Right cardiac atrium (tissue), 5 donors: ENCODE data around the gene HS3ST4. TPM values are rescaled to one million over a fixed set of nuclear protein-coding genes. Genes with fewer than 3 reads are reported as not detected.

ENCODE experiments used
- ATAC-seq, 2 donors: fragments of 200-7000 bp; cut with Tn5 transposase; one replicate each; pipeline versions ENCODE4 v1.8.0 to v1.9.1; 2020; ENCODE audit warnings: moderate library complexity in 2 of 2, mild to moderate bottlenecking in 1 of 2
- DNase-seq, 3 donors: peaks; one replicate each; pipeline ENCODE4 v3.0.0-alpha.2; 2020
- H3K27ac ChIP-seq: one replicate; pipeline ENCODE4 v1.5.1; 2013; ENCODE audit warnings: mild to moderate bottlenecking, low read length, control low read depth, moderate library complexity
- H3K27me3 ChIP-seq: one replicate; pipeline ENCODE4 v1.6.1; 2013; ENCODE audit not compliant: control insufficient read depth, insufficient read depth
- H3K4me1 ChIP-seq: one replicate; pipeline ENCODE4 v1.6.1; 2013; ENCODE audit warnings: low read length; ENCODE audit not compliant: control insufficient read depth, insufficient read depth
- H3K4me3 ChIP-seq: one replicate; pipeline ENCODE4 v1.5.1; 2013; ENCODE audit warnings: low read length, control low read depth
- H3K9me3 ChIP-seq: one replicate; pipeline ENCODE4 v1.6.1; 2013; ENCODE audit warnings: low read length; ENCODE audit not compliant: control insufficient read depth
- WGBS: extraction: QIAGEN DNeasy Blood & Tissue Kit; methylation state at CpG from one replicate; pipeline ENCODE4 v1.1.7; 2013; 5-methylcytosine and 5-hydroxymethylcytosine counted together
- intact Hi-C, 4 donors: fragments of 100-400 bp; cut with DNase I; formaldehyde crosslinking; loops; one replicate each; pipeline versions ENCODE4 v1.11.0 to v1.14.0; 2022 to 2023
- polyA plus RNA-seq: library from polyadenylated mRNA; stranded (reverse); fragments of 200-250 nt; gene quantifications from one replicate; pipeline ENCODE4 v1.2.3, GENCODE V29; 2013
- total RNA-seq, 4 donors: library from RNA; stranded (reverse); fragmentation: NEBNext Ultra II Directional; extraction: Animal tissue kit (Norgen Biotek cat#: 25700); gene quantifications; one replicate each; pipeline ENCODE4 v1.2.1, GENCODE V29; 2021
- donor health status: healthy with polysubstance abuse.
- donor health status: DM: no; HTN: yes; CAD: no.
- donor health status: DM: no; HTN: no; CAD: no.
- donor health status: DM: no; HTN: yes; CAD: no; lungs with severe emphysema.
- donor health status: DM: yes; HTN: yes; CAD: no.

Gene HS3ST4
- total and polyA plus RNA-seq, 5 donors, result not detected

GRCh38 chr16:25828510-25828909 is 136.8 kb downstream of the HS3ST4 start:
- intact Hi-C loops, result no loop called here

GRCh38 chr16:25832291-25832690 is 140.5 kb downstream of the HS3ST4 start:
- Histone ChIP-seq H3K9me3 (no peaks in the 10 kb centered on the region), H3K4me1 (no peaks in the 10 kb centered on the region), H3K27me3 (no peaks in the 10 kb centered on the region), H3K4me3 (no peak overlapping the region), H3K27ac (no peak overlapping the region)
- DNase-seq, result no peak
- intact Hi-C loops, result loop anchor here in 2 of 4 donors (10.0 kb wide), 2 partner anchors 1273 to 1623 kb away; no protein-coding TSS in a partner anchor
- ATAC-seq, result no peak
- 84% methylated on average over 4 of the region's 4 CpGs for WGBS

More at GRCh38 chr16:25828510-25828909, 136.8 kb downstream of the HS3ST4 start:
- Histone ChIP-seq H3K4me3 (no peak overlapping the region), H3K9me3 (no peaks in the 10 kb centered on the region), H3K27ac (no peak overlapping the region), H3K27me3 (no peaks in the 10 kb centered on the region), H3K4me1 (no peaks in the 10 kb centered on the region)
- no peak for ATAC-seq
- no peak for DNase-seq
- 88% methylated on average over 3 of the region's 3 CpGs for WGBS

- WGBS, result 68% methylated on average over 1 of the region's 1 CpG
- Histone ChIP-seq H3K4me3 (no peak overlapping the region), H3K9me3 (no peaks in the 10 kb centered on the region), H3K27ac (no peak overlapping the region), H3K27me3 (no peaks in the 10 kb centered on the region), H3K4me1 (no peaks in the 10 kb centered on the region)
- DNase-seq (no peak), ATAC-seq (no peak)
- intact Hi-C loops, result loop anchor here in 2 of 4 donors (10.0 kb wide), 2 partner anchors 1271 to 1621 kb away; no protein-coding TSS in a partner anchor
Observed at GRCh38 chr16:25834101-25834500, 142.3 kb downstream of the HS3ST4 start.

DNA sequence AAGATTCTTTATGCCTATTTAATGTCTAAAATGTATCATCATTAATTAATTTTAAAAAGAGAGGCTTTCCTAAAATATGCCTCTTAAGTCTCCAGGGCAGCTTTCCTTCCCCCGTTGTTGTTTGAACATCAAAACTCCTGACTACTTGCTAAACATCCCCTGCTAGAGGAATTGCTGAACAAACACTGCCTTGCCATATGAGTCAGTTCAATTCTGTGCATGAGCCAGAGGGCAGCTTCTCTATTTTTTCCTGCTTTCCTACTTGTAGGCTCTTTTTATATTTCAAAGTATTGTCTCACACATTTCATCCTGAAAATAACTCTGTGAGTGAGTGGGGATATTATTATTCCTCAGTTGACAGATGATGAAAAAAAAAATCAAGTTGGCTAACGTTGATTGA is 143.4 kb downstream of the HS3ST4 start:
- intact Hi-C loops, result loop anchor here in 2 of 4 donors (5.0 to 10.0 kb wide), 3 partner anchors 617 to 1620 kb away; no protein-coding TSS in a partner anchor
- Histone ChIP-seq H3K4me3 (no peak overlapping the region), H3K9me3 (no peaks in the 10 kb centered on the region), H3K27me3 (no peaks in the 10 kb centered on the region), H3K4me1 (no peaks in the 10 kb centered on the region), H3K27ac (no peak overlapping the region)
- no peak for DNase-seq
- ATAC-seq, result no peak
- WGBS, result 48% methylated on average over 2 of the region's 2 CpGs

DNA sequence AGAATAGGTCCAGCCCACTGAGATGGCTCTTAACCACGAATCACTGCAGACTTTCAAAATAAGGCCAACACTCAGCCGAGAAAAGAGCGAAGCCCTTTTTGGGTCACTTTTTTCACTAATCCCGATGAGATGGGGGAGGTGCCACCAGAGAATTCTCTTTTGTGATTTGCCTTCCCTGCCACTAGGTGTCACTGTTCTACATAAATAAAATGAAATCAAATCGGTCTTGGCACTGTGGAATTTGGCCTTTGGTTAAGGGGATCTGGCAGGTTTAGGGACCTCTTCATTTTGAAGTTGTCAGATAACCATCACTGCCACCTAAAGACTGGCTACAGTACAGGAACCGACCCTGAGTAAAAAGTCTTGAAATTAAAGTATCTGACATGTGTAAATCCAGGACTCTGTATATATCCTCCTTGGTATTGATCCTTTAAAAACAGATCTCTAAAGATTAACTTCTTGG is 147.0 kb downstream of the HS3ST4 start:
- no peaks in the 10 kb centered on the region for H3K27me3 ChIP-seq
- no peaks in the 10 kb centered on the region for H3K4me1 ChIP-seq
- DNase-seq (no peak), ATAC-seq (peak in 1 of 2 donors; percentile 36)
- intact Hi-C loops, result loop anchor here in 2 of 4 donors (5.0 to 10.0 kb wide), 3 partner anchors 614 to 1616 kb away; no protein-coding TSS in a partner anchor
- no peak overlapping the region for H3K27ac ChIP-seq
- no peaks in the 10 kb centered on the region for H3K9me3 ChIP-seq
- no peak overlapping the region for H3K4me3 ChIP-seq
- 5% methylated on average over 6 of the region's 6 CpGs for WGBS

DNA sequence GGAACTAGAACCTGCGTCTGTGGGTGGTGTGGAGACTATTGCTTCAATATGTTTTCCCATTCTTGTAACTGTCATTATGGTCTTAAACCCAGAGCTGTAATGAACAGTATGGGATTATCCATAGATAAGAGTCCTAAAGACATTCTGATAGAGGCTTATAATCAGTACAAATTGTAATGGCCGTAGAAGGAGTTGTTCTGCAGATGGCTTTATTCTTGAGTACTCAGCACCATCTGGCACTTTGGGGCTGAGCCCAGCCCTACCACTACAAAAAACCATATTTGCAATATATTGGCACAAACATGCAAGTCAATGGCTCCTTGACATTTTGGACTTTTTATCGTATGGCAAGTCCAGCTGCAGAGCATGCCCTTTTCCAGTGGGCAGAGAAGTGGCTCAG is 150.0 kb downstream of the HS3ST4 start:
- Histone ChIP-seq H3K27ac (no peak overlapping the region), H3K4me3 (no peak overlapping the region), H3K27me3 (no peaks in the 10 kb centered on the region), H3K4me1 (no peaks in the 10 kb centered on the region), H3K9me3 (no peaks in the 10 kb centered on the region)
- intact Hi-C loops, result no loop called here
- no peak for DNase-seq
- ATAC-seq, result no peak
- 67% methylated on average over 3 of the region's 3 CpGs for WGBS

GRCh38 chr16:25845901-25846300 is 154.1 kb downstream of the HS3ST4 start:
- intact Hi-C loops, result no loop called here
- no peak overlapping the region for H3K4me3 ChIP-seq
- ATAC-seq (no peak), DNase-seq (no peak)
- no peaks in the 10 kb centered on the region for H3K4me1 ChIP-seq
- WGBS, result 64% methylated on average over 3 of the region's 3 CpGs
- no peaks in the 10 kb centered on the region for H3K9me3 ChIP-seq
- no peak overlapping the region for H3K27ac ChIP-seq
- no peaks in the 10 kb centered on the region for H3K27me3 ChIP-seq

GRCh38 chr16:25854141-25854540 is 162.4 kb downstream of the HS3ST4 start:
- WGBS, result 31% methylated on average over 6 of the region's 6 CpGs

DNA sequence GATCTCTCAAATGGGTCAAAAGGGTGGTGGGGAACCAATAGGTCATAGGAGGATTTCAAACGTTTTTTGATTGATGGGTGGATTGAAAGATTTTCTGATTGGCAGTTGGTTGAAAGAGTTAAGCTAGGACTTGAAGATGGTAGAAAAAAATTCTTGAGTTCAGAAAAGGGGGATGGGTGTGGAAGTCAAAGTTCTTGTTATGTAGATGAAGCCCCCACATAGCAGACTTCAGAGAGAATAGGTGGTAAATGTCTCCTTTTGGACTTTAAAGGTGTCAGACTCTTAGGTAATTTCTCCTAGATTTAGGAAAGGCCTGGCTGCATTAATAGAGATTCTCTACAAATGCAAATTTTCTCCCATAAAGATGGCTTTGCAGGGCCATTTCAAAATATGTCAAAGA is 163.3 kb downstream of the HS3ST4 start:
- Histone ChIP-seq H3K27me3 (no peaks in the 10 kb centered on the region), H3K4me1 (no peaks in the 10 kb centered on the region), H3K27ac (no peak overlapping the region), H3K4me3 (no peak overlapping the region), H3K9me3 (no peaks in the 10 kb centered on the region)
- no peak for DNase-seq
- intact Hi-C loops, result no loop called here
- 13% methylated on average over 1 of the region's 1 CpG for WGBS
- ATAC-seq, result no peak

More at GRCh38 chr16:25854141-25854540, 162.4 kb downstream of the HS3ST4 start:
- intact Hi-C loops, result no loop called here
- ATAC-seq (no peak), DNase-seq (no peak)
- Histone ChIP-seq H3K27me3 (no peaks in the 10 kb centered on the region), H3K4me1 (no peaks in the 10 kb centered on the region), H3K4me3 (no peak overlapping the region), H3K9me3 (no peaks in the 10 kb centered on the region), H3K27ac (no peak overlapping the region)

- 27% methylated on average over 2 of the region's 2 CpGs for WGBS
- DNase-seq, result no peak
- intact Hi-C loops, result no loop called here
- ATAC-seq, result no peak
- H3K9me3 ChIP-seq, result no peaks in the 10 kb centered on the region
- no peak overlapping the region for H3K27ac ChIP-seq
- no peaks in the 10 kb centered on the region for H3K4me1 ChIP-seq
- no peaks in the 10 kb centered on the region for H3K27me3 ChIP-seq
- no peak overlapping the region for H3K4me3 ChIP-seq
Observed at GRCh38 chr16:25855818-25856217, 164.1 kb downstream of the HS3ST4 start.

- H3K4me1 ChIP-seq, result no peaks in the 10 kb centered on the region
- DNase-seq, result no peak
- H3K27ac ChIP-seq, result no peak overlapping the region
- intact Hi-C loops, result no loop called here
- ATAC-seq, result no peak
- 61% methylated on average over 3 of the region's 3 CpGs for WGBS
- H3K27me3 ChIP-seq, result no peaks in the 10 kb centered on the region
- no peaks in the 10 kb centered on the region for H3K9me3 ChIP-seq
- no peak overlapping the region for H3K4me3 ChIP-seq
Observed at GRCh38 chr16:25859645-25860044, 167.9 kb downstream of the HS3ST4 start.

DNA sequence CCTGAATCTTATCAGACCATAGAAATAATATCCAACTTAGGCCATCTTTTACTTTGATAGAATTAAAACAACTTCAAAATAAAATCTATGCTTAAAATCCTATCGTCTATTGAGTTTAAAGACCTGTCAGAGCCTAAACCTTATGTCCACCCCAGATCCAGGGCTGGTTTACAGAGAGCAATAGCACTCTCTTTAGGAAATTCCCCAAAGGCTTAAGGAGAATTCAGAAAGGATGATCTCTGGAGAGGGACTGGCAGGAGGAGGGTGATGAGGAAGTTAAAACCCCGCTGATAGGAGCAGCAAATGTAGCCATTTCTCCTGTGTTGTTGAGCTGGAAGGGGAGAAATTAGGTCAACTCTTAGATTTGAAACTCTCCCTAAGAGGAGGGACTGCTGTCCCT is 175.3 kb downstream of the HS3ST4 start:
- DNase-seq, result no peak
- Histone ChIP-seq H3K4me1 (no peaks in the 10 kb centered on the region), H3K4me3 (no peak overlapping the region), H3K9me3 (no peaks in the 10 kb centered on the region), H3K27me3 (no peaks in the 10 kb centered on the region), H3K27ac (no peak overlapping the region)
- no peak for ATAC-seq
- 61% methylated on average over 2 of the region's 2 CpGs for WGBS
- intact Hi-C loops, result no loop called here
